Osteoblast (primary cell): ENCODE data around the gene FBXO3. TPM values are rescaled to one million over a fixed set of nuclear protein-coding genes. Genes with fewer than 3 reads are reported as not detected.
A peak's percentile ranks its signal among the peaks of the same experiment; 100 is the strongest.

Experiments
- DNase-seq: peaks from one replicate; pipeline ENCODE4 v3.0.0; 2011; ENCODE audit warnings: low spot score, mixed read lengths; ENCODE audit not compliant: insufficient read length; ENCODE audit errors: missing footprints
- H2AFZ ChIP-seq: 2 replicates; pipeline ENCODE4 v1.6.0; 2011; ENCODE audit warnings: mild to moderate bottlenecking, low read length
- H3K27ac ChIP-seq: 2 replicates; pipeline ENCODE4 v1.5.1; 2011; ENCODE audit warnings: mild to moderate bottlenecking, low read depth, low read length, moderate library complexity
- H3K27me3 ChIP-seq: 2 replicates; pipeline ENCODE4 v1.6.0; 2012; ENCODE audit warnings: mild to moderate bottlenecking, control low read depth, inconsistent platforms, low read length, moderate library complexity; ENCODE audit not compliant: insufficient read depth
- H3K36me3 ChIP-seq: 2 replicates; pipeline ENCODE4 v1.5.1; 2011; ENCODE audit warnings: mild to moderate bottlenecking, low read length, control low read depth, moderate library complexity; ENCODE audit not compliant: insufficient read depth
- H3K4me1 ChIP-seq: 2 replicates; pipeline ENCODE4 v1.5.1; 2011; ENCODE audit warnings: mild to moderate bottlenecking, low read length, control low read depth, moderate library complexity; ENCODE audit not compliant: insufficient read depth
- H3K4me2 ChIP-seq: 2 replicates; pipeline ENCODE4 v1.6.0; 2011; ENCODE audit warnings: mild to moderate bottlenecking, low read length; ENCODE audit not compliant: insufficient read depth
- H3K4me3 ChIP-seq: fragments of 200-600 bp; sonication (generic); 3 replicates; pipeline ENCODE4 v1.5.1; 2012; ENCODE audit warnings: mild to moderate bottlenecking, low read length, inconsistent platforms; ENCODE audit not compliant: insufficient read depth
- H3K79me2 ChIP-seq: 2 replicates; pipeline ENCODE4 v1.6.0; 2012; ENCODE audit warnings: mild to moderate bottlenecking, low read length, control low read depth, inconsistent platforms; ENCODE audit not compliant: insufficient read depth
- H3K9me3 ChIP-seq: 2 replicates; pipeline ENCODE4 v1.5.1; 2011; ENCODE audit warnings: low read depth, low read length, control low read depth
- H4K20me1 ChIP-seq: 2 replicates; pipeline ENCODE4 v1.6.0; 2012; ENCODE audit warnings: mild to moderate bottlenecking, low read length, control low read depth; ENCODE audit not compliant: insufficient read depth
- total RNA-seq: library from RNA; depleted of rRNA; stranded (reverse); fragments of >200 nt; gene quantifications from 2 replicates; pipeline ENCODE4 v1.2.3, GENCODE V29; 2012
- TF ChIP-seq, protein P1 (sequence below): IDR thresholded peaks from 2 replicates; pipeline ENCODE4 v1.5.1; 2011; ENCODE audit warnings: mild to moderate bottlenecking, low read depth, low read length, moderate library complexity; ENCODE audit errors: extremely low read depth

The FBXO3 gene
- total RNA-seq, 1 donor, result 35.8 TPM

- Histone ChIP-seq H3K4me1 (peaks cover 6% of the 10 kb centered on the region), H2AFZ (no peak overlapping the region), H3K27ac (no peak overlapping the region), H3K4me3 (no peak overlapping the region), H3K9me3 (no peaks in the 10 kb centered on the region), H3K4me2 (no peak overlapping the region), H3K36me3 (no peaks in the 10 kb centered on the region), H3K79me2 (no peaks in the 10 kb centered on the region), H3K27me3 (peaks cover 6% of the 10 kb centered on the region), H4K20me1 (no peaks in the 10 kb centered on the region)
- no peak for DNase-seq
- TF ChIP-seq, protein P1, sequence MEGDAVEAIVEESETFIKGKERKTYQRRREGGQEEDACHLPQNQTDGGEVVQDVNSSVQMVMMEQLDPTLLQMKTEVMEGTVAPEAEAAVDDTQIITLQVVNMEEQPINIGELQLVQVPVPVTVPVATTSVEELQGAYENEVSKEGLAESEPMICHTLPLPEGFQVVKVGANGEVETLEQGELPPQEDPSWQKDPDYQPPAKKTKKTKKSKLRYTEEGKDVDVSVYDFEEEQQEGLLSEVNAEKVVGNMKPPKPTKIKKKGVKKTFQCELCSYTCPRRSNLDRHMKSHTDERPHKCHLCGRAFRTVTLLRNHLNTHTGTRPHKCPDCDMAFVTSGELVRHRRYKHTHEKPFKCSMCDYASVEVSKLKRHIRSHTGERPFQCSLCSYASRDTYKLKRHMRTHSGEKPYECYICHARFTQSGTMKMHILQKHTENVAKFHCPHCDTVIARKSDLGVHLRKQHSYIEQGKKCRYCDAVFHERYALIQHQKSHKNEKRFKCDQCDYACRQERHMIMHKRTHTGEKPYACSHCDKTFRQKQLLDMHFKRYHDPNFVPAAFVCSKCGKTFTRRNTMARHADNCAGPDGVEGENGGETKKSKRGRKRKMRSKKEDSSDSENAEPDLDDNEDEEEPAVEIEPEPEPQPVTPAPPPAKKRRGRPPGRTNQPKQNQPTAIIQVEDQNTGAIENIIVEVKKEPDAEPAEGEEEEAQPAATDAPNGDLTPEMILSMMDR, result no peak
These were observed 30.2 kb upstream of the FBXO3 start for GRCh38 chr11:33804471-33804870.

DNA sequence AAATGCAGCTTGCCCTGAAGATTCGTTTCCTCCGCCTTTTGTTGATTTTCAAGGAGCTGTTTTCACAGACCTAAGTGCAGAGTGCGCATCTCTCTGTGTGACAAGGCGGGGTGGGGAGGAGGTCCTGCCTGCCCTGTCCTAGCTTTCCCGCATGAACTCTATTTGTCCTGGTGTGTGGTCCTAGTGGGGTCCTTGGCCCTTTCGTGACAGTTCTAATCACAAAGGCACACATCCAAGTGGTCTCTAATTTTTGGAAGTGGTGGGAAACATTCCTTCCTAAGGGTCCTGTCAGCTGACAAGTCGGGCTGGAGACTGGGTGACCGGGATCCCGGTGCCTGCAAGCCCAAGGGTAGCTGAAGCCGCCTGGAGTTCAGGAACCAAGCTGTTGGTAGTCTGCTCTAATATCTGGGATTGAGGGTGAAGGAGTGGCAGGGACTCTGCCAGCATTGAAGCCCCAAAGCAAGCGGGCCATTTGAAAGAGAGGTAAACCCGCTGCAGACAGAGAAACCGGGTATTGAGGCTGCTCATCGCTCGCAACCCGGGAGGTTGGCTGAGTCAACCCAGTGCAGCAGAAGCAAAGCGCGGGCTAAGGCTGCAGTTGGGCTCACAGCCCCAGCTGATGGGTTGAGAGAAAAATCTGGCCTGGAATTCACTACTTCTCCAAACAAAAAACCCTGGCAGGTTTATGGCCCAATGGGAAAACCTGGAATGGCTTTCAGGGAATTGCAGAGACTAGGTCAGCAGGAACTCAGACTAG lies 28.1 kb upstream of the FBXO3 start:
- H4K20me1 ChIP-seq, result no peaks in the 10 kb centered on the region
- peak; percentile 70 for DNase-seq
- no peak overlapping the region for H3K27ac ChIP-seq
- H3K79me2 ChIP-seq, result no peaks in the 10 kb centered on the region
- no peaks in the 10 kb centered on the region for H3K9me3 ChIP-seq
- H3K36me3 ChIP-seq, result no peaks in the 10 kb centered on the region
- H3K4me2 ChIP-seq, result peak overlapping the region; percentile 90
- peaks cover 6% of the 10 kb centered on the region for H3K4me1 ChIP-seq
- TF ChIP-seq, protein P1, result no peak
- H2AFZ ChIP-seq, result peak overlapping the region; percentile 89
- peaks cover 21% of the 10 kb centered on the region for H3K27me3 ChIP-seq
- peak overlapping the region; percentile 64 for H3K4me3 ChIP-seq

DNA sequence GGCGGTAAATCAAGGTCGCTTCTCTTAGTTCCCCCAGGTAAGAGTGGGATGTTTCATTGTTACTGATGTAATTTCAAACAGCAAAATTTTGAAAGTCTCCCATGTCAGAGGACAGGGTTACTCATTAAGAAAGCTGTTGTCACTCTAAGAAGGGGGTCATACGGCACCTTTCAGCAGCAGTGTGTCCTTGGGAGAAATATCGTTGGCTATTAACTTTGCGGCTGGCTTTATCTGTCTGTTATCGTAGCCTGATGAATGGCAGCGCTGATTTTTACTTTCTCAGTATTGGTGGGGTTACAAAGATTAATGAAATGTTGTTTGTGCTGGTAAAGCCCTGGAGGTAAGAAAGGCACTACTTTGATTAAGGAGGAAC lies 27.5 kb upstream of the FBXO3 start:
- H3K4me3 ChIP-seq, result no peak overlapping the region
- H3K27me3 ChIP-seq, result peaks cover 27% of the 10 kb centered on the region
- H3K27ac ChIP-seq, result no peak overlapping the region
- TF ChIP-seq, protein P1, result no peak
- no peaks in the 10 kb centered on the region for H3K9me3 ChIP-seq
- DNase-seq, result no peak
- H3K36me3 ChIP-seq, result no peaks in the 10 kb centered on the region
- H4K20me1 ChIP-seq, result no peaks in the 10 kb centered on the region
- peak overlapping the region; percentile 89 for H2AFZ ChIP-seq
- no peaks in the 10 kb centered on the region for H3K79me2 ChIP-seq
- H3K4me2 ChIP-seq, result peak overlapping the region; percentile 90
- peaks cover 6% of the 10 kb centered on the region for H3K4me1 ChIP-seq

DNA sequence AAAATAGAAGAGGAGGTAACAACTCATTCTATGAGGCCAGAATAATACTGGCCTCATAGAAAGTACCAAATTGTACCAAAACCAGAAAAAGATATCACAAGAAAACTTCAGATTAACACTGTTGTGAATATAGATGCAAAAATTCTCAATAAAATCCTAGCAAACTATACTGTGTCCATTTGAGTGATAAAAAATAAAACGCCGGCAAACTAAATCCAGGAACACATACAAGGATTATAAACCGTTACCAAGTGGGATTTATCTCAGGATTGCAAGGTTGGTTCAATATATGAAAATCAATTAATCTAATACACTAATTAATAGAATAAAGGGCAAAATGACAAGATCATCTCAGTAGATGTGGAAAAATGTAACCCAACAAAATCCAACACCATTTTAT lies 23.6 kb upstream of the FBXO3 start:
- Histone ChIP-seq H4K20me1 (no peaks in the 10 kb centered on the region), H3K4me3 (no peak overlapping the region), H3K36me3 (no peaks in the 10 kb centered on the region), H3K79me2 (no peaks in the 10 kb centered on the region), H3K27ac (no peak overlapping the region), H2AFZ (no peak overlapping the region), H3K4me1 (peaks cover 6% of the 10 kb centered on the region), H3K4me2 (no peak overlapping the region), H3K27me3 (peaks cover 50% of the 10 kb centered on the region), H3K9me3 (no peaks in the 10 kb centered on the region)
- DNase-seq, result no peak
- TF ChIP-seq, protein P1, result no peak
